GM23338 (cell line): ENCODE data around the gene TRIAP1. TPM values are rescaled to one million over a fixed set of nuclear protein-coding genes. Genes with fewer than 3 reads are reported as not detected.

Experiments used
- ATAC-seq: fragments of 200-7000 bp; cut with Tn5 transposase; 3 replicates; pipeline ENCODE4 v1.9.1; 2020
- DNase-seq: peaks from one replicate; pipeline ENCODE4 v3.0.0-alpha.2; 2015; ENCODE audit warnings: low spot score
- H2AFZ ChIP-seq: fragments of 200-600 bp; sonication (generic); 2 replicates; pipeline ENCODE4 v1.8.0; 2016; ENCODE audit warnings: antibody characterized with exemption, mild to moderate bottlenecking, moderate library complexity
- H3F3A ChIP-seq: fragments of 200-600 bp; sonication (generic); replicated peaks from 2 replicates; pipeline ENCODE4 v1.8.0; 2017; ENCODE audit warnings: antibody characterized with exemption, mixed run types, low read depth
- H3K27ac ChIP-seq: fragments of 200-600 bp; sonication (generic); 2 replicates; pipeline ENCODE4 v1.6.1; 2016; ENCODE audit warnings: low read depth
- H3K27me3 ChIP-seq: fragments of 200-600 bp; sonication (generic); 2 replicates; pipeline ENCODE4 v1.8.0; 2016; ENCODE audit warnings: mild to moderate bottlenecking, mixed run types, moderate library complexity; ENCODE audit not compliant: insufficient read depth
- H3K36me3 ChIP-seq: fragments of 200-600 bp; sonication (generic); 2 replicates; pipeline ENCODE4 v1.8.0; 2016; ENCODE audit warnings: mild to moderate bottlenecking; ENCODE audit not compliant: insufficient read depth
- H3K4me1 ChIP-seq: fragments of 200-600 bp; sonication (generic); 2 replicates; pipeline ENCODE4 v1.8.0; 2016; ENCODE audit warnings: mild to moderate bottlenecking, moderate library complexity; ENCODE audit not compliant: insufficient read depth
- H3K4me2 ChIP-seq: fragments of 200-600 bp; sonication (generic); 2 replicates; pipeline ENCODE4 v1.7.1; 2017; ENCODE audit warnings: mixed run types
- H3K4me3 ChIP-seq: fragments of 200-600 bp; sonication (generic); 2 replicates; pipeline ENCODE4 v1.6.1; 2016; ENCODE audit warnings: mixed run types
- H3K79me2 ChIP-seq: fragments of 200-600 bp; sonication (generic); replicated peaks from 2 replicates; pipeline ENCODE4 v1.8.0; 2017; ENCODE audit warnings: mild to moderate bottlenecking; ENCODE audit not compliant: insufficient read depth
- H3K9me2 ChIP-seq: fragments of 200-600 bp; sonication (generic); 2 replicates; pipeline ENCODE4 v1.8.0; 2017; ENCODE audit not compliant: insufficient read depth
- H4K20me1 ChIP-seq: fragments of 200-600 bp; sonication (generic); replicated peaks from 2 replicates; pipeline ENCODE4 v1.8.0; 2017; ENCODE audit warnings: mild to moderate bottlenecking; ENCODE audit not compliant: insufficient read depth
- H3K27ac Mint-ChIP-seq: 2 replicates; pipeline ENCODE4 v1.8.0; 2020; ENCODE audit warnings: inconsistent platforms, mild to moderate bottlenecking, moderate library complexity, mixed read lengths
- H3K27me3 Mint-ChIP-seq: 3 replicates; pipeline ENCODE4 v1.8.0; 2022; ENCODE audit warnings: low read depth, mild to moderate bottlenecking, moderate library complexity, mixed read lengths, inconsistent platforms; ENCODE audit not compliant: insufficient read depth, poor library complexity
- H3K36me3 Mint-ChIP-seq: 3 replicates; pipeline ENCODE4 v1.8.0; 2021; ENCODE audit warnings: low read depth, mild to moderate bottlenecking, inconsistent platforms, moderate library complexity, mixed read lengths
- H3K4me1 Mint-ChIP-seq: 3 replicates; pipeline ENCODE4 v1.8.0; 2020; ENCODE audit warnings: mild to moderate bottlenecking, inconsistent platforms, mixed read lengths
- H3K4me3 Mint-ChIP-seq: 3 replicates; pipeline ENCODE4 v1.8.0; 2021; ENCODE audit warnings: moderate library complexity, mild to moderate bottlenecking, inconsistent platforms, mixed read lengths
- H3K9me3 Mint-ChIP-seq: 3 replicates; pipeline ENCODE4 v1.8.0; 2020; ENCODE audit warnings: moderate library complexity, mild to moderate bottlenecking, inconsistent platforms, mixed read lengths
- CREB1 ChIP-seq: fragments of 250-450 bp; sonication (Bioruptor Pico); IDR thresholded peaks from 2 replicates; pipeline ENCODE4 v1.5.0; 2020; ENCODE audit warnings: low read depth, mild to moderate bottlenecking, moderate library complexity
- ETS1 ChIP-seq: IDR thresholded peaks from 2 replicates; pipeline ENCODE4 v1.6.1; 2016; ENCODE audit warnings: antibody characterized with exemption
- EZH2 ChIP-seq: fragments of 200-600 bp; sonication (generic); IDR thresholded peaks from one replicate; pipeline ENCODE4 v1.8.0; 2017; ENCODE audit warnings: antibody characterized with exemption, mild to moderate bottlenecking, low read depth; ENCODE audit not compliant: unreplicated experiment
- EZH2phosphoT487 ChIP-seq: fragments of 200-600 bp; sonication (generic); IDR thresholded peaks from one replicate; pipeline ENCODE4 v1.8.1; 2018; ENCODE audit warnings: antibody characterized with exemption; ENCODE audit not compliant: unreplicated experiment
- JUNB ChIP-seq: IDR thresholded peaks from one replicate; pipeline ENCODE4 v1.6.1; 2016; ENCODE audit warnings: antibody characterized with exemption; ENCODE audit not compliant: unreplicated experiment
- POLR2AphosphoS5 ChIP-seq: IDR thresholded peaks from 2 replicates; pipeline ENCODE4 v1.6.1; 2016; ENCODE audit warnings: antibody characterized with exemption, low read depth
- REST ChIP-seq: IDR thresholded peaks from one replicate; pipeline ENCODE4 v1.6.1; 2018; ENCODE audit warnings: antibody characterized with exemption; ENCODE audit not compliant: unreplicated experiment
- STAT1 ChIP-seq: IDR thresholded peaks from one replicate; pipeline ENCODE4 v1.6.1; 2016; ENCODE audit warnings: antibody characterized with exemption; ENCODE audit not compliant: unreplicated experiment
- ZNF331 ChIP-seq: fragments of 250-450 bp; sonication (Bioruptor Pico); IDR thresholded peaks from 2 replicates; pipeline ENCODE4 v1.5.0; 2020; ENCODE audit warnings: low read depth, mild to moderate bottlenecking, moderate library complexity
- ZNF462 ChIP-seq: fragments of 250-450 bp; sonication (Bioruptor Pico); IDR thresholded peaks from 2 replicates; pipeline ENCODE4 v1.5.0; 2020; ENCODE audit warnings: mild to moderate bottlenecking, moderate library complexity
- polyA plus RNA-seq: library from polyadenylated mRNA; unstranded; fragments of >200 nt; fragmentation: Nextera tagmentation; extraction: Ambion mirVana; gene quantifications from 2 replicates; pipeline ENCODE4 v1.2.1, GENCODE V29; 2016
- total RNA-seq: library from RNA; depleted of rRNA; stranded (reverse); fragments of >200 nt; shearing (Covaris generic); gene quantifications from 2 replicates; pipeline ENCODE4 v1.2.3, GENCODE V29; 2014

Gene TRIAP1
- total and polyA plus RNA-seq, 2 experiments from 2014 or later, result 53.4 to 94.2 TPM

DNA sequence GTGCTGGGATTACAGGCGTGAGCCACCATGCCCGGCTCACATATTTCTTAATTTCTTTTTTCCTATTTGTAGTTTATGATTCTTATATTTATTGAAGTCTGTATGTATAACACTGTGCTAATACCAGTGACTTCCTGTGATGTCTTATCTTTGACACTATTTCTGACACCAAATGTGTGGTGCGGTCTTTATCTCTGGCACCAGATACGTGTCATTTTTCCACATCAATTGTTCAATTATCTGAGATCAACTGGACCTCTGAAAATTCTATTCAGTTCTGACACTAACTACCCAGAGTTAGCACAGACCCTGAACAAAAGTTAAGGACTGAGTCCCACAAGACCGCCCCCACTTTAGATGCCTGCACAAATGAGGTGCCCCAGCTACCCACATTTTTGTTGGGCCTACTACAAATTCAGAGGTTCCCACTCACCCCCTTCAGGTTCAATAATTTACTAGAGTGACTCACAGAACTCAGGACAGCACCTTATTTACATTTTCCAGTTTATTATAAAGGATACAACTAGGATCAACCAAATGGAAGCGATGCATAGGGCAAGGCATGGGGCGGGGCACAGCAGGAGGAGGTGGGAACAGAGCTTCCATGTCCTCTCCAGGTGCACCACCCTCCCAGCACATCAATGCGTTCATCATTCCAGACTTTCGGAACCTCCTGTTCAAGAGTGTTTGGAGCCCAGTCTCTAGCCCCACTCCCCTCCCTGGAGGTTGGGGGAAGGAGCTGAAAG is 35.0 kb upstream of the TRIAP1 start:
- ATAC-seq (no peak), DNase-seq (no peak)
- H3K4me2 ChIP-seq, result no peak overlapping the region
- Mint-ChIP-seq H3K36me3 (no peaks in the 10 kb centered on the region), H3K4me1 (peaks cover 8% of the 10 kb centered on the region), H3K27ac (no peak overlapping the region), H3K27me3 (peaks cover 7% of the 10 kb centered on the region), H3K9me3 (no peaks in the 10 kb centered on the region), H3K4me3 (no peak overlapping the region)
- no peaks in the 10 kb centered on the region for H3K27me3 ChIP-seq
- H3K9me2 ChIP-seq, result no peaks in the 10 kb centered on the region
- TF ChIP-seq ZNF462 (CRISPR knock-in tag) (no peak), CREB1 (CRISPR knock-in tag) (no peak), JUNB (no peak), EZH2 (no peak), STAT1 (no peak), EZH2phosphoT487 (no peak), POLR2AphosphoS5 (no peak), ZNF331 (CRISPR knock-in tag) (no peak), REST (no peak), ETS1 (no peak)
- no peak overlapping the region for H3K27ac ChIP-seq
- no peaks in the 10 kb centered on the region; the same call in 1 of the 2 replicates for H3K4me1 ChIP-seq
- no peaks in the 10 kb centered on the region for H3K36me3 ChIP-seq
- H3K79me2 ChIP-seq, result no peaks in the 10 kb centered on the region
- H3F3A ChIP-seq, result no peaks in the 10 kb centered on the region
- no peak overlapping the region for H2AFZ ChIP-seq
- H4K20me1 ChIP-seq, result no peaks in the 10 kb centered on the region
- no peak overlapping the region for H3K4me3 ChIP-seq
